Thoracic aorta (tissue), 2 donors: ENCODE data around the gene C3orf70. TPM values are rescaled to one million over a fixed set of nuclear protein-coding genes. Genes with fewer than 3 reads are reported as not detected.

ENCODE experiments used
- ATAC-seq: fragments of 150-250 bp; one replicate; pipeline ENCODE4 v1.8.0; 2017; ENCODE audit warnings: low read depth; ENCODE audit not compliant: insufficient number of reproducible peaks, low FRiP score
- DNase-seq: peaks from one replicate; pipeline ENCODE4 v3.0.0-alpha.2; 2020; ENCODE audit warnings: low spot score
- H3K27ac ChIP-seq, 2 donors: fragments of 200-600 bp; sonication (generic); 1 replicate in 1 of 2; 2 replicates in 1 of 2; pipeline ENCODE4 v1.5.1; 2016; ENCODE audit warnings: mild to moderate bottlenecking in 2 of 2, moderate library complexity in 2 of 2
- H3K27me3 ChIP-seq: fragments of 200-600 bp; sonication (generic); replicated peaks from 2 replicates; pipeline ENCODE4 v1.6.0; 2016; ENCODE audit warnings: mild to moderate bottlenecking; ENCODE audit not compliant: insufficient read depth
- H3K36me3 ChIP-seq: fragments of 200-600 bp; sonication (generic); one replicate; pipeline ENCODE4 v1.5.1; 2016
- H3K4me1 ChIP-seq, 2 donors: fragments of 200-600 bp; sonication (generic); 1 replicate in 1 of 2; 2 replicates in 1 of 2; pipeline versions ENCODE4 v1.5.1 to v1.6.0; 2016; ENCODE audit warnings: low read depth in 2 of 2, mild to moderate bottlenecking in 1 of 2; ENCODE audit not compliant: control insufficient read depth in 1 of 2
- H3K4me3 ChIP-seq: fragments of 200-600 bp; sonication (generic); 2 replicates; pipeline ENCODE4 v1.5.1; 2016; ENCODE audit warnings: mild to moderate bottlenecking
- H3K9me3 ChIP-seq: fragments of 200-600 bp; sonication (generic); 2 replicates; pipeline ENCODE4 v1.5.1; 2016
- CTCF ChIP-seq: fragments of 200-600 bp; sonication (generic); IDR thresholded peaks from one replicate; pipeline ENCODE4 v1.5.1; 2019; ENCODE audit warnings: antibody characterized with exemption
- total RNA-seq, 2 donors: library from RNA; depleted of rRNA; stranded (reverse); fragments of >200 nt; gene quantifications; one replicate each; pipeline versions ENCODE4 v1.1.0 to v1.2.3, GENCODE V29; 2016

The C3orf70 gene
- total RNA-seq, 2 donors from 2014 or later = 14.2 to 22.7 TPM

GRCh38 chr3:185134509-185134908 is 18.4 kb downstream of the C3orf70 start:
- no peak for DNase-seq
- Histone ChIP-seq H3K4me1 (peaks cover 0 to 10% of the 10 kb centered on the region in 2 donors), H3K27ac (no peak overlapping the region), H3K27me3 (no peaks in the 10 kb centered on the region), H3K36me3 (no peaks in the 10 kb centered on the region), H3K9me3 (no peaks in the 10 kb centered on the region), H3K4me3 (no peak overlapping the region)
- no peak for TF ChIP-seq CTCF
- ATAC-seq = no peak

- no peaks in the 10 kb centered on the region for H3K36me3 ChIP-seq
- H3K4me3 ChIP-seq = no peak overlapping the region
- ATAC-seq = no peak
- no peak for TF ChIP-seq CTCF
- DNase-seq = no peak
- peaks cover 0 to 10% of the 10 kb centered on the region in 2 donors for H3K4me1 ChIP-seq
- no peaks in the 10 kb centered on the region for H3K27me3 ChIP-seq
- no peaks in the 10 kb centered on the region for H3K9me3 ChIP-seq
- no peak overlapping the region for H3K27ac ChIP-seq
Measured at GRCh38 chr3:185131602-185132256, 21.1 kb downstream of the C3orf70 start.

GRCh38 chr3:185129083-185129482 is 23.8 kb downstream of the C3orf70 start:
- TF ChIP-seq CTCF = no peak

GRCh38 chr3:185126201-185126600 is 26.7 kb downstream of the C3orf70 start:
- no peak for TF ChIP-seq CTCF
- Histone ChIP-seq H3K27me3 (no peaks in the 10 kb centered on the region), H3K4me1 (no peaks in the 10 kb centered on the region), H3K4me3 (no peak overlapping the region), H3K27ac (no peak overlapping the region), H3K36me3 (no peaks in the 10 kb centered on the region), H3K9me3 (no peaks in the 10 kb centered on the region)
- no peak for DNase-seq
- no peak for ATAC-seq

More at GRCh38 chr3:185129083-185129482, 23.8 kb downstream of the C3orf70 start:
- Histone ChIP-seq H3K4me3 (no peak overlapping the region), H3K9me3 (no peaks in the 10 kb centered on the region), H3K4me1 (peaks cover 0 to under 1% of the 10 kb centered on the region in 2 donors), H3K36me3 (no peaks in the 10 kb centered on the region), H3K27ac (no peak overlapping the region), H3K27me3 (no peaks in the 10 kb centered on the region)
- ATAC-seq (no peak), DNase-seq (no peak)

- TF ChIP-seq CTCF = no peak
- ATAC-seq (no peak), DNase-seq (no peak)
- Histone ChIP-seq H3K4me3 (no peak overlapping the region), H3K27me3 (no peaks in the 10 kb centered on the region), H3K27ac (no peak overlapping the region), H3K9me3 (no peaks in the 10 kb centered on the region), H3K4me1 (peaks cover 0 to 3% of the 10 kb centered on the region in 2 donors), H3K36me3 (no peaks in the 10 kb centered on the region)
Measured at GRCh38 chr3:185120126-185120525, 32.7 kb downstream of the C3orf70 start.
